ENCODE data around the gene CTNNA2.

- TF ChIP-seq ZBTB8A (IDR thresholded peaks at IDR 0.05; ENCODE audit: partially characterized antibody): no peak
- TF ChIP-seq, protein P1, sequence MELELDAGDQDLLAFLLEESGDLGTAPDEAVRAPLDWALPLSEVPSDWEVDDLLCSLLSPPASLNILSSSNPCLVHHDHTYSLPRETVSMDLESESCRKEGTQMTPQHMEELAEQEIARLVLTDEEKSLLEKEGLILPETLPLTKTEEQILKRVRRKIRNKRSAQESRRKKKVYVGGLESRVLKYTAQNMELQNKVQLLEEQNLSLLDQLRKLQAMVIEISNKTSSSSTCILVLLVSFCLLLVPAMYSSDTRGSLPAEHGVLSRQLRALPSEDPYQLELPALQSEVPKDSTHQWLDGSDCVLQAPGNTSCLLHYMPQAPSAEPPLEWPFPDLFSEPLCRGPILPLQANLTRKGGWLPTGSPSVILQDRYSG (tag; conservative IDR thresholded peaks at IDR 0.05; ENCODE audit: low read depth): no peak
- TF ChIP-seq ZFP36 (IDR thresholded peaks at IDR 0.05; ENCODE audit: low read depth, low read length, partially characterized antibody): no peak
- no peak for TF ChIP-seq SMARCC2 (IDR thresholded peaks at IDR 0.05; ENCODE audit: low read depth)
Measured at GRCh38 chr2:80030135-80030534, 517.3 kb downstream of the CTNNA2 start.

Data from K562 (cell line).